OCI-LY1 (cell line): ENCODE results near the gene CARD10.

Source experiments
- H2AFZ ChIP-seq: fragments of 200-600 bp; sonication (generic), shearing (Covaris generic); 2 replicates; pipeline ENCODE4 v1.6.0; 2014; ENCODE audit warnings: antibody characterized with exemption, mild to moderate bottlenecking, low read length
- H3F3A ChIP-seq: fragments of 200-600 bp; sonication (generic), shearing (Covaris generic); 2 replicates; pipeline ENCODE4 v1.6.0; 2014; ENCODE audit warnings: mild to moderate bottlenecking, antibody characterized with exemption, low read length, moderate library complexity; ENCODE audit not compliant: insufficient read depth
- H3K27ac ChIP-seq: fragments of 200-600 bp; sonication (generic); 2 replicates; pipeline ENCODE4 v1.5.1; 2014; ENCODE audit warnings: low read length, mixed run types, mild to moderate bottlenecking, low read depth; ENCODE audit not compliant: poor library complexity, severe bottlenecking
- H3K27me3 ChIP-seq: fragments of 200-600 bp; sonication (generic); 2 replicates; pipeline ENCODE4 v1.6.0; 2014; ENCODE audit warnings: antibody characterized with exemption, mild to moderate bottlenecking, low read length, moderate library complexity; ENCODE audit not compliant: insufficient read depth
- H3K36me3 ChIP-seq: fragments of 200-600 bp; sonication (generic); 2 replicates; pipeline ENCODE4 v1.6.1; 2014; ENCODE audit warnings: mild to moderate bottlenecking, antibody characterized with exemption, low read length, moderate library complexity, mixed read lengths; ENCODE audit not compliant: insufficient read depth
- H3K4me1 ChIP-seq: fragments of 200-600 bp; sonication (generic); 2 replicates; pipeline ENCODE4 v1.5.1; 2014; ENCODE audit warnings: mild to moderate bottlenecking, low read length, moderate library complexity; ENCODE audit not compliant: insufficient read depth, severe bottlenecking
- H3K4me2 ChIP-seq: fragments of 200-600 bp; sonication (generic), shearing (Covaris generic); 2 replicates; pipeline ENCODE4 v1.6.1; 2014; ENCODE audit warnings: low read length
- H3K4me3 ChIP-seq: fragments of 200-600 bp; sonication (generic); 2 replicates; pipeline ENCODE4 v1.5.1; 2014; ENCODE audit warnings: low read length, low read depth, mild to moderate bottlenecking, mixed read lengths; ENCODE audit not compliant: poor library complexity, severe bottlenecking
- H3K79me2 ChIP-seq: fragments of 200-600 bp; shearing (Covaris generic); 2 replicates; pipeline ENCODE4 v1.6.1; 2016; ENCODE audit warnings: mixed run types, low read length, mixed read lengths; ENCODE audit not compliant: insufficient read depth
- H3K9ac ChIP-seq: fragments of 200-600 bp; sonication (generic), shearing (Covaris generic); 2 replicates; pipeline ENCODE4 v1.6.1; 2014; ENCODE audit warnings: mild to moderate bottlenecking, low read length, mixed read lengths
- H3K9me2 ChIP-seq: fragments of 200-600 bp; sonication (generic), shearing (Covaris generic); 2 replicates; pipeline ENCODE4 v1.6.1; 2014; ENCODE audit warnings: low read depth, mild to moderate bottlenecking, low read length, mixed read lengths
- H3K9me3 ChIP-seq: fragments of 200-600 bp; shearing (Covaris generic); 2 replicates; pipeline ENCODE4 v1.6.1; 2014; ENCODE audit warnings: low read length, mixed read lengths
- H4K20me1 ChIP-seq: fragments of 200-600 bp; sonication (generic), shearing (Covaris generic); 2 replicates; pipeline ENCODE4 v1.6.0; 2016; ENCODE audit warnings: mild to moderate bottlenecking, low read length; ENCODE audit not compliant: insufficient read depth
- EZH2 ChIP-seq: fragments of 200-600 bp; sonication (generic), shearing (Covaris generic); IDR thresholded peaks from 2 replicates; pipeline ENCODE4 v1.8.0; 2017; ENCODE audit warnings: borderline replicate concordance, mixed run types, mild to moderate bottlenecking, antibody characterized with exemption, low read length, moderate library complexity, mixed read lengths
- TF ChIP-seq, protein P1 (sequence below): fragments of 200-600 bp; sonication (generic), shearing (Covaris generic); IDR thresholded peaks from 2 replicates; pipeline ENCODE4 v1.5.1; 2017; ENCODE audit warnings: mild to moderate bottlenecking, antibody characterized with exemption, low read length, moderate library complexity, mixed read lengths

CARD10 gene

DNA sequence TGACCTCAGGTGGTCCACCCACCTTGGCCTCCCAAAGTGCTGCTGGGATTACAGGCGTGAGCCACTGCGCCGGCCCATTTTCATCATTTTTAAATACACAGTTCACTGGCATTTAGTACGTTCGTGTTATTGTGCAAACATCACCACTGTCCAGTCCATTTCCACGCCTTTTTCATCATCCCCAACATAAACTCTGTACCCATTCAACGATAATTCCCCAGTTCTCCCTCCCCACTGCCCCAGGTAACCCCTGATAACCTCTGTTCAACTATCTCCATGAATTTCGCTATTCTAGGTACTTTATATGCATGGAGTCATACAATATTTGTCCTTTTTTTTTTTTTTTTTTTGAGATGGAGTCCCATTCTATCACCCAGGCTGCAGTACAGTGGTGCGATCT is 73.7 kb downstream of the CARD10 start:
- Histone ChIP-seq H3F3A (no peaks in the 10 kb centered on the region), H4K20me1 (no peaks in the 10 kb centered on the region), H3K4me3 (no peak overlapping the region), H3K79me2 (no peaks in the 10 kb centered on the region), H3K36me3 (no peaks in the 10 kb centered on the region; the same call in 1 of the 2 replicates), H2AFZ (no peak overlapping the region), H3K4me1 (no peaks in the 10 kb centered on the region), H3K9me2 (no peaks in the 10 kb centered on the region), H3K27ac (no peak overlapping the region), H3K4me2 (no peak overlapping the region), H3K9ac (no peak overlapping the region), H3K27me3 (peaks cover 19% of the 10 kb centered on the region; the same call in 1 of the 2 replicates), H3K9me3 (no peaks in the 10 kb centered on the region; the same call in 1 of the 2 replicates)
- TF ChIP-seq EZH2: no peak
- TF ChIP-seq, protein P1, sequence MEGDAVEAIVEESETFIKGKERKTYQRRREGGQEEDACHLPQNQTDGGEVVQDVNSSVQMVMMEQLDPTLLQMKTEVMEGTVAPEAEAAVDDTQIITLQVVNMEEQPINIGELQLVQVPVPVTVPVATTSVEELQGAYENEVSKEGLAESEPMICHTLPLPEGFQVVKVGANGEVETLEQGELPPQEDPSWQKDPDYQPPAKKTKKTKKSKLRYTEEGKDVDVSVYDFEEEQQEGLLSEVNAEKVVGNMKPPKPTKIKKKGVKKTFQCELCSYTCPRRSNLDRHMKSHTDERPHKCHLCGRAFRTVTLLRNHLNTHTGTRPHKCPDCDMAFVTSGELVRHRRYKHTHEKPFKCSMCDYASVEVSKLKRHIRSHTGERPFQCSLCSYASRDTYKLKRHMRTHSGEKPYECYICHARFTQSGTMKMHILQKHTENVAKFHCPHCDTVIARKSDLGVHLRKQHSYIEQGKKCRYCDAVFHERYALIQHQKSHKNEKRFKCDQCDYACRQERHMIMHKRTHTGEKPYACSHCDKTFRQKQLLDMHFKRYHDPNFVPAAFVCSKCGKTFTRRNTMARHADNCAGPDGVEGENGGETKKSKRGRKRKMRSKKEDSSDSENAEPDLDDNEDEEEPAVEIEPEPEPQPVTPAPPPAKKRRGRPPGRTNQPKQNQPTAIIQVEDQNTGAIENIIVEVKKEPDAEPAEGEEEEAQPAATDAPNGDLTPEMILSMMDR: no peak

DNA sequence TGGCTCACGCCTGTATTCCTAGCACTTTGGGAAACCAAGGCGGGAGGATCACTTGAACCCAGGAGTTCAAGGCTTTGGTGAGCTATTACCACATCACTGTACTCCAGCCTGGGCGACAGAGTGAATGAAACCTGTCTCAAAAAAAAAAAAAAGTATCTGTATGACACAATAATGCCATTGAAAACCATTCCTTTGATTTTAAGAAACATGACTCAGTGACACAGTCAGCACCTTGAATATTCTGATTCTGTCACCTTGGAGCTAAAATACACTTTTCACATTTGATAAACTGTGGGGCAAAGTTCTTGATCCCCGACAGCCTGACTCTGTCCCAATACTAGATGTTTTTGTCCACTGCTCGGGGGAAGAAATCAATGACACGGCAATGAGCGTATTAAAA is 75.2 kb downstream of the CARD10 start:
- Histone ChIP-seq H3K36me3 (no peaks in the 10 kb centered on the region; the same call in 1 of the 2 replicates), H3K27ac (no peak overlapping the region), H3K27me3 (peaks cover 24% of the 10 kb centered on the region; the same call in 1 of the 2 replicates), H3K4me1 (no peaks in the 10 kb centered on the region), H3K9me2 (no peaks in the 10 kb centered on the region), H3K4me3 (no peak overlapping the region), H3K9ac (no peak overlapping the region), H3K79me2 (no peaks in the 10 kb centered on the region), H4K20me1 (no peaks in the 10 kb centered on the region), H3K9me3 (no peaks in the 10 kb centered on the region; the same call in 1 of the 2 replicates), H3K4me2 (no peak overlapping the region), H2AFZ (no peak overlapping the region), H3F3A (no peaks in the 10 kb centered on the region)
- TF ChIP-seq EZH2: no peak
- TF ChIP-seq, protein P1: no peak

DNA sequence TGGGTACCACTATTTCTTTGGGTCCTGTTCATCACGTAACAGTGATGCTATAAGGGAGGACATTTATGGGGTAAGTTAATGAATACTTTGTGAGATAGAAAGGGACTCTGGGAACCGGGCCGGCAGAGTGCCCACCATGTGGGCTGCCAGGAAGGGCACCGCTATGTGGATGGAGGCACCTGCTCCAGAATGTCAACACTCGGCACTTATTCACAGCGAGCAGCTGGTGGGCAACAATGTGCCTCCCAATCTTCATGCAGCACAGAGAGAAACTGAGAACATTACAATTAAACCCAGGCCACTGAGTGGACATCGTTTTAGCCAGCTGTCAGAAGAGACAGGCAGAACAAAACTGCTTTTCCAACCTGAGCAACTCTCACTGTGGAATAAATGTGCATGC is 76.1 kb downstream of the CARD10 start:
- Histone ChIP-seq H3K27me3 (peaks cover 24% of the 10 kb centered on the region; the same call in 1 of the 2 replicates), H2AFZ (no peak overlapping the region), H3K9ac (no peak overlapping the region), H3K4me1 (no peaks in the 10 kb centered on the region), H3K4me3 (no peak overlapping the region), H4K20me1 (no peaks in the 10 kb centered on the region), H3K9me3 (no peaks in the 10 kb centered on the region; the same call in 1 of the 2 replicates), H3K27ac (no peak overlapping the region), H3F3A (no peaks in the 10 kb centered on the region), H3K4me2 (no peak overlapping the region), H3K36me3 (no peaks in the 10 kb centered on the region; the same call in 1 of the 2 replicates), H3K9me2 (no peaks in the 10 kb centered on the region), H3K79me2 (no peaks in the 10 kb centered on the region)
- TF ChIP-seq EZH2: no peak
- TF ChIP-seq, protein P1: no peak
